Measurements from ENCODE around the gene SSU72. TPM values are rescaled to one million over a fixed set of nuclear protein-coding genes. Genes with fewer than 3 reads are reported as not detected.

SSU72 gene
- total RNA-seq, 2 experiments from 2014 or later = 95.4 to 101 TPM

GRCh38 chr1:1547011-1547410 is 27.7 kb downstream of the SSU72 start:
- peak overlapping the region; percentile 55 for H3K27ac Mint-ChIP-seq
- Histone ChIP-seq H3K4me1 (ENCODE audit: insufficient read depth, low read length) (peaks cover 3% of the 10 kb centered on the region), H3K27me3 (ENCODE audit: control insufficient read depth in 1 of 2, insufficient read depth in 2 of 2, low read length in 2 of 2) (no peaks in the 10 kb centered on the region), H3K36me3 (ENCODE audit: insufficient read depth, low read length) (peaks cover 12% of the 10 kb centered on the region), H3K4me3 (ENCODE audit: low read length) (no peak overlapping the region), H3K9me3 (ENCODE audit: control insufficient read depth in 1 of 2, insufficient read depth in 1 of 2, low read length in 2 of 2) (peaks cover 0 to 3% of the 10 kb centered on the region in 2 experiments), H3K27ac (ENCODE audit: low read depth in 1 of 2, low read length in 2 of 2) (no peak overlapping the region)
- ATAC-seq (ENCODE audit: poor library complexity) (no peak), DNase-seq (no peak)
- no peaks in the 10 kb centered on the region for H3K36me3 Mint-ChIP-seq (ENCODE audit: low read depth)
- H3K9me3 Mint-ChIP-seq = no peaks in the 10 kb centered on the region
- ChIA-PET POLR2A (no interaction called here), CTCF (no interaction called here)
- H3K27me3 Mint-ChIP-seq = no peaks in the 10 kb centered on the region
- intact Hi-C loops (cut with DNase I, micrococcal nuclease) = no loop called here
- TF ChIP-seq, protein P1, sequence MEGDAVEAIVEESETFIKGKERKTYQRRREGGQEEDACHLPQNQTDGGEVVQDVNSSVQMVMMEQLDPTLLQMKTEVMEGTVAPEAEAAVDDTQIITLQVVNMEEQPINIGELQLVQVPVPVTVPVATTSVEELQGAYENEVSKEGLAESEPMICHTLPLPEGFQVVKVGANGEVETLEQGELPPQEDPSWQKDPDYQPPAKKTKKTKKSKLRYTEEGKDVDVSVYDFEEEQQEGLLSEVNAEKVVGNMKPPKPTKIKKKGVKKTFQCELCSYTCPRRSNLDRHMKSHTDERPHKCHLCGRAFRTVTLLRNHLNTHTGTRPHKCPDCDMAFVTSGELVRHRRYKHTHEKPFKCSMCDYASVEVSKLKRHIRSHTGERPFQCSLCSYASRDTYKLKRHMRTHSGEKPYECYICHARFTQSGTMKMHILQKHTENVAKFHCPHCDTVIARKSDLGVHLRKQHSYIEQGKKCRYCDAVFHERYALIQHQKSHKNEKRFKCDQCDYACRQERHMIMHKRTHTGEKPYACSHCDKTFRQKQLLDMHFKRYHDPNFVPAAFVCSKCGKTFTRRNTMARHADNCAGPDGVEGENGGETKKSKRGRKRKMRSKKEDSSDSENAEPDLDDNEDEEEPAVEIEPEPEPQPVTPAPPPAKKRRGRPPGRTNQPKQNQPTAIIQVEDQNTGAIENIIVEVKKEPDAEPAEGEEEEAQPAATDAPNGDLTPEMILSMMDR (IDR thresholded peaks at IDR 0.05) = no peak
- no peaks in the 10 kb centered on the region for H3K4me1 Mint-ChIP-seq (ENCODE audit: low read depth)
- H3K4me3 Mint-ChIP-seq = no peak overlapping the region

- no peak for ATAC-seq (ENCODE audit: poor library complexity)
- no peaks in the 10 kb centered on the region for H3K27me3 ChIP-seq (ENCODE audit: control insufficient read depth in 1 of 2, insufficient read depth in 2 of 2, low read length in 2 of 2)
- POLR2A ChIA-PET = no interaction called here
- no peak overlapping the region for H3K4me3 ChIP-seq (ENCODE audit: low read length)
- H3K36me3 ChIP-seq (ENCODE audit: insufficient read depth, low read length) = peaks cover 21% of the 10 kb centered on the region
- H3K9me3 ChIP-seq (ENCODE audit: control insufficient read depth in 1 of 2, insufficient read depth in 1 of 2, low read length in 2 of 2) = peaks cover 0 to 5% of the 10 kb centered on the region in 2 experiments
- Mint-ChIP-seq H3K36me3 (ENCODE audit: low read depth) (peaks cover 7% of the 10 kb centered on the region), H3K4me1 (ENCODE audit: low read depth) (peaks cover 5% of the 10 kb centered on the region), H3K9me3 (no peaks in the 10 kb centered on the region), H3K27ac (no peak overlapping the region), H3K27me3 (no peaks in the 10 kb centered on the region), H3K4me3 (no peak overlapping the region)
- peaks cover 5% of the 10 kb centered on the region for H3K4me1 ChIP-seq (ENCODE audit: insufficient read depth, low read length)
- intact Hi-C loops (cut with DNase I, micrococcal nuclease) = no loop called here
- H3K27ac ChIP-seq (ENCODE audit: low read depth in 1 of 2, low read length in 2 of 2) = no peak overlapping the region
- CTCF ChIA-PET = no interaction called here
- no peak for DNase-seq
- TF ChIP-seq, protein P1 (IDR thresholded peaks at IDR 0.05) = no peak
These were observed 28.5 kb downstream of the SSU72 start for GRCh38 chr1:1545946-1546737.

GRCh38 chr1:1544544-1544943 is 30.1 kb downstream of the SSU72 start:
- POLR2A ChIA-PET = no interaction called here
- H3K36me3 Mint-ChIP-seq (ENCODE audit: low read depth) = peaks cover 7% of the 10 kb centered on the region
- peaks cover 22% of the 10 kb centered on the region for H3K36me3 ChIP-seq (ENCODE audit: insufficient read depth, low read length)
- peaks cover 0 to 5% of the 10 kb centered on the region in 2 experiments for H3K9me3 ChIP-seq (ENCODE audit: control insufficient read depth in 1 of 2, insufficient read depth in 1 of 2, low read length in 2 of 2)
- no peaks in the 10 kb centered on the region for H3K9me3 Mint-ChIP-seq
- no peak overlapping the region for H3K27ac Mint-ChIP-seq
- H3K4me1 Mint-ChIP-seq (ENCODE audit: low read depth) = peaks cover 5% of the 10 kb centered on the region
- no peaks in the 10 kb centered on the region for H3K27me3 Mint-ChIP-seq
- TF ChIP-seq, protein P1 (IDR thresholded peaks at IDR 0.05) = no peak
- H3K27me3 ChIP-seq (ENCODE audit: control insufficient read depth in 1 of 2, insufficient read depth in 2 of 2, low read length in 2 of 2) = no peaks in the 10 kb centered on the region
- peaks cover 12% of the 10 kb centered on the region for H3K4me1 ChIP-seq (ENCODE audit: insufficient read depth, low read length)
- no peak for ATAC-seq (ENCODE audit: poor library complexity)
- H3K4me3 ChIP-seq (ENCODE audit: low read length) = no peak overlapping the region
- intact Hi-C loops (cut with DNase I, micrococcal nuclease) = no loop called here
- no peak overlapping the region for H3K4me3 Mint-ChIP-seq
- H3K27ac ChIP-seq (ENCODE audit: low read depth in 1 of 2, low read length in 2 of 2) = no peak overlapping the region
- no peak for DNase-seq
- CTCF ChIA-PET = no interaction called here

Measured in CD4-positive, alpha-beta T cell (primary cell).